ENCODE results near the gene KRT15. TPM values are rescaled to one million over a fixed set of nuclear protein-coding genes. Genes with fewer than 3 reads are reported as not detected.

KRT15 gene
- total and polyA plus RNA-seq, 2 donors, result 191 to 831 TPM

DNA sequence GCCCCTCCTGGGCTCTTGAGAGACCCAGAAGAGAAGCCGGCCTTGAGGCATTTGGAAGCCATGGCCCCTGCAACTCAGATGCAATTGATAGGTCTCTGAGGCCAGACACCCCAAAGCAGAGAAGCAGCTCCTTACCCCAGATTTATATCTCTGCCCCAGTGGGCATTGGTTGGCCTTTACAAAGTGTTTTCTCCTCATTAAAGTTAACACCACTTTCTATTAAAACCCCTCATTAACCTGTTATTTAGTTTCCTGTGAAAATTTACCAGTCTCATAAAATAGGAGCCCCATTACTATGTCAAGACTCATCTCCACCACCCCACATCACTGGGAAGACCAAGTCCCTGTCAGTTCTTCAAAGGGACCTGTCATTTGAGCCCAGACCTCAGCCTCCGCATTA is 37.7 kb downstream of the KRT15 start, which contains the start of gene KRT35:
Gene KRT35 (minus strand): TSS at position 116 of the 400 bp plus-strand sequence. CDS start 54 bp downstream, at position 62.
- WGBS, result 98% methylated on average over 2 of the region's 2 CpGs
- DNase-seq (ENCODE audit: low read depth in 6 of 9, low spot score in 9 of 9), result no peak
- Histone ChIP-seq H3K4me1 (ENCODE audit: control insufficient read depth in 2 of 2, insufficient read depth in 2 of 2, low read length in 2 of 2) (no peaks in the 10 kb centered on the region), H3K27me3 (ENCODE audit: control insufficient read depth in 2 of 2, insufficient read depth in 1 of 2, low read length in 1 of 2) (no peaks in the 10 kb centered on the region), H3K36me3 (ENCODE audit: control insufficient read depth in 2 of 2, insufficient read depth in 2 of 2, low read length in 1 of 2) (no peaks in the 10 kb centered on the region), H3K27ac (ENCODE audit: low read depth in 1 of 2, low read length in 1 of 2) (no peak within 1 kb of the TSS), H3K4me3 (ENCODE audit: low read length in 2 of 2) (no peak within 1 kb of the TSS), H3K9me3 (ENCODE audit: control insufficient read depth in 2 of 2, insufficient read depth in 1 of 2, low read length in 1 of 2) (no peaks in the 10 kb centered on the region)

GRCh38 chr17:41480581-41480980 is 38.1 kb downstream of the KRT15 start:
- DNase-seq (ENCODE audit: low read depth in 6 of 9, low spot score in 9 of 9), result no peak
- no peaks in the 10 kb centered on the region for H3K4me1 ChIP-seq (ENCODE audit: control insufficient read depth in 2 of 2, insufficient read depth in 2 of 2, low read length in 2 of 2)
- no peaks in the 10 kb centered on the region for H3K9me3 ChIP-seq (ENCODE audit: control insufficient read depth in 2 of 2, insufficient read depth in 1 of 2, low read length in 1 of 2)
- 97% methylated on average over 10 of the region's 10 CpGs for WGBS
- H3K27ac ChIP-seq (ENCODE audit: low read depth in 1 of 2, low read length in 1 of 2), result no peak overlapping the region
- H3K36me3 ChIP-seq (ENCODE audit: control insufficient read depth in 2 of 2, insufficient read depth in 2 of 2, low read length in 1 of 2), result no peaks in the 10 kb centered on the region
- no peak overlapping the region for H3K4me3 ChIP-seq (ENCODE audit: low read length in 2 of 2)
- no peaks in the 10 kb centered on the region for H3K27me3 ChIP-seq (ENCODE audit: control insufficient read depth in 2 of 2, insufficient read depth in 1 of 2, low read length in 1 of 2)

DNA sequence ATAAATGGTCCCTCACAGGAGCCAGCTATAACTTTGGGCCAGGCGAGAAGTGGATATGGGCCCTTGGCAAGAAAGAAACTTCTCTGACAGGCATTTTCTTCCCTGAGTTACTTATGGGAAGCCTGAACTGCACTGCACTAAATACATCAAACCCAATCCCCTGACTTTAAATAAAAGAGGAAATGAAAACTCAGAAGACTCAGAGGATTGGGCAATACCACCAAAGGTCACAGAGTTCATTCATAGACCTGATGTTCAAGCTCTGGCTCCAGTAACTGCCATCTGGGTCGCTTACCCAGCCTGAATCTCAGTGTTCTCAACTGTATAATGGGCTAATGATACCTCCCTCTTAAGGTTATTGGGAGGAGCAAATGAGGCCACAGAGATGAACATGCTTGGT is 38.6 kb downstream of the KRT15 start:
- Histone ChIP-seq H3K9me3 (ENCODE audit: control insufficient read depth in 2 of 2, insufficient read depth in 1 of 2, low read length in 1 of 2) (no peaks in the 10 kb centered on the region), H3K4me1 (ENCODE audit: control insufficient read depth in 2 of 2, insufficient read depth in 2 of 2, low read length in 2 of 2) (no peaks in the 10 kb centered on the region), H3K4me3 (ENCODE audit: low read length in 2 of 2) (no peak overlapping the region), H3K36me3 (ENCODE audit: control insufficient read depth in 2 of 2, insufficient read depth in 2 of 2, low read length in 1 of 2) (no peaks in the 10 kb centered on the region), H3K27ac (ENCODE audit: low read depth in 1 of 2, low read length in 1 of 2) (no peak overlapping the region), H3K27me3 (ENCODE audit: control insufficient read depth in 2 of 2, insufficient read depth in 1 of 2, low read length in 1 of 2) (no peaks in the 10 kb centered on the region)
- WGBS, result 45% methylated on average over 2 of the region's 2 CpGs
- no peak for DNase-seq (ENCODE audit: low read depth in 6 of 9, low spot score in 9 of 9)

DNA sequence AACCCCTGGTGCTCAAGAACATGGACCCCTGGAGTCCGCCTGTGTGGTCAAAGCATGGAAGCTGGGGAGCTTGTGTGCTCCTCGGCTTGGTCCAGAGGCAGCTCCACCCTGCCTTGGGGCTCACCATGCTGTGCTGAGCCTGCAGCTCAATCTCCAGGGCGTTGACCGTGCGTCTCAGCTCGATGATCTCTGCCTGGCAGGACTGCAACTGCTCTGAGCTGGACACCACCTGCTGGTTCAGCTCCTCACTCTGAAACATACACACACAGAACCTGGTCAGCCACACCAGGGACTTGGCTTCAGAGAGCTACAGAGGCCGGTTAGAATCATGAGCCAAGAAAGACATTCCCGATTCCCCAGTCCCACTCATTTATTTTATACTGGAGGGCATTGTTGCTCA is 40.5 kb downstream of the KRT15 start:
- no peak overlapping the region for H3K27ac ChIP-seq (ENCODE audit: low read depth in 1 of 2, low read length in 1 of 2)
- no peaks in the 10 kb centered on the region for H3K4me1 ChIP-seq (ENCODE audit: control insufficient read depth in 2 of 2, insufficient read depth in 2 of 2, low read length in 2 of 2)
- 96% methylated on average over 8 of the region's 8 CpGs for WGBS
- no peaks in the 10 kb centered on the region for H3K36me3 ChIP-seq (ENCODE audit: control insufficient read depth in 2 of 2, insufficient read depth in 2 of 2, low read length in 1 of 2)
- H3K27me3 ChIP-seq (ENCODE audit: control insufficient read depth in 2 of 2, insufficient read depth in 1 of 2, low read length in 1 of 2), result peaks cover 0 to 2% of the 10 kb centered on the region in 2 donors
- H3K4me3 ChIP-seq (ENCODE audit: low read length in 2 of 2), result no peak overlapping the region
- DNase-seq (ENCODE audit: low read depth in 6 of 9, low spot score in 9 of 9), result no peak
- no peaks in the 10 kb centered on the region for H3K9me3 ChIP-seq (ENCODE audit: control insufficient read depth in 2 of 2, insufficient read depth in 1 of 2, low read length in 1 of 2)

DNA sequence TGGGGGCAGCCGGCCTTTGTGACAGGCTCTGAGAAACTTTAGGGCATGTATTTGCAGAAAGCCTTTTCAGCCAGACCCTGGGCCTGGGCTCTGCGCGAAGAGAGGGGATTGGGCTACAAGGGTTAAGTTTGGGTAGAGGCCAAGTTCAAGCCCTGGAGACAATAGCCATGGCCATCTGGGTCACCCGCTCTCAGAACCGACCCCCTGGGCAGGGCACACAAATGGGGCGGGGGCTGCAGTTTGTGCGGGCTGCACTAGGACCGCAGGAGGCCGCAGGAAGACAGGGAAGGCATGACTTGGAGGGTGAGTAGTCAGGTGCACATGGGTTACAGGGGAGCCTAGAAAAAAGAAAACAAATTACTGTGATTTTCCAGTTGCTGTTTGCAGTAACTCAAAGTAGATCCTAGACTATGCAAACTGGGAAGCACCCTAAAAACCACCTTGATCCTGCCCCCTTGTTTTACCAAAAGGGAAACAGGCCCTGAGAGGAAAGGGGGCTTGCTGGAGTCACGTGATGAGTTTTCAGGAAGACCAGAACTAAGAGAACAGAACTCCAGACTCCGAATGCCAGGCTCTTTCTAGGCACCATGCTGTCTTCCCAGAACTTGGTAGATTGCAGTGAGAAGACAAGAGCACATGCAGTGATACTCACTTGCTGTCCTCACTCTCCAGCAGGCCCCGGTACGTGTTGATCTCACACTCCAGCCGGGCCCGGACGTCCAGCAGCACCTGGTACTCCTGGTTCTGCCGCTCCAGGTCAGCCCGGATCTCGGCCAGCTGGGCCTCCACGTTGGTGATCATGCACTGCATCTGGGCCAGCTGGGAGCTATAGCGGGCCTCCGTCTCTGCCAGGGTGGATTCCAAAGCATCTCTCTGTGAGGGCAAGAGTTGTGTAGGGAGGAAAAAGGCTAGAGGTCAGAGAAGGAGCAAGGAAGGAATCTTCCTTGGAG is 41.5 kb downstream of the KRT15 start:
- Histone ChIP-seq H3K27ac (ENCODE audit: low read depth in 1 of 2, low read length in 1 of 2) (no peak overlapping the region), H3K36me3 (ENCODE audit: control insufficient read depth in 2 of 2, insufficient read depth in 2 of 2, low read length in 1 of 2) (no peaks in the 10 kb centered on the region), H3K27me3 (ENCODE audit: control insufficient read depth in 2 of 2, insufficient read depth in 1 of 2, low read length in 1 of 2) (peaks cover 0 to 2% of the 10 kb centered on the region in 2 donors), H3K9me3 (ENCODE audit: control insufficient read depth in 2 of 2, insufficient read depth in 1 of 2, low read length in 1 of 2) (no peaks in the 10 kb centered on the region), H3K4me1 (ENCODE audit: control insufficient read depth in 2 of 2, insufficient read depth in 2 of 2, low read length in 2 of 2) (no peaks in the 10 kb centered on the region), H3K4me3 (ENCODE audit: low read length in 2 of 2) (no peak overlapping the region)
- DNase-seq (ENCODE audit: low read depth in 6 of 9, low spot score in 9 of 9), result no peak
- 95% methylated on average over 22 of the region's 22 CpGs for WGBS

DNA sequence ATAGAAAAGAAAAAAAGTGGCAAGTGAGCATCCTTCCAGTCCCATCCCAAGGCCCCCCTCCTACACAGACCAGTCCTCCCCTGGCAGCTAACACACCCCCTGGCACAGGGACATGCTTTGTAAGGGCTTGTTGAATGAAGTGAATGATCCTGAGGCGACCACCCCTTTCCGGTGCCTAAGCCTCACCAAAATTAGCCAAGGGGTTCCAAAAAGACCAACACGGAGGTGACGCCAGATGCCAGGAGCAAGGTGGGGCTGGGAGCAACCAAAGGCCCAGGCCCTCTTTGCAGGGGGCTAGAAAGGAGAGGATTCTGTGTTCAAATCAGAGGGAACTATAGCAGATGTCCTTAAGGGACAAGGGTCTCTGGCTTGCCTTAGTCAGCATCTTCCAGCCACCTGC is 43.3 kb downstream of the KRT15 start:
- Histone ChIP-seq H3K27me3 (ENCODE audit: control insufficient read depth in 2 of 2, insufficient read depth in 1 of 2, low read length in 1 of 2) (peaks cover 0 to 2% of the 10 kb centered on the region in 2 donors), H3K4me3 (ENCODE audit: low read length in 2 of 2) (no peak overlapping the region), H3K4me1 (ENCODE audit: control insufficient read depth in 2 of 2, insufficient read depth in 2 of 2, low read length in 2 of 2) (no peaks in the 10 kb centered on the region), H3K27ac (ENCODE audit: low read depth in 1 of 2, low read length in 1 of 2) (no peak overlapping the region), H3K36me3 (ENCODE audit: control insufficient read depth in 2 of 2, insufficient read depth in 2 of 2, low read length in 1 of 2) (no peaks in the 10 kb centered on the region), H3K9me3 (ENCODE audit: control insufficient read depth in 2 of 2, insufficient read depth in 1 of 2, low read length in 1 of 2) (no peaks in the 10 kb centered on the region)
- DNase-seq (ENCODE audit: low read depth in 6 of 9, low spot score in 9 of 9), result no peak
- over 99% methylated on average over 4 of the region's 4 CpGs for WGBS

DNA sequence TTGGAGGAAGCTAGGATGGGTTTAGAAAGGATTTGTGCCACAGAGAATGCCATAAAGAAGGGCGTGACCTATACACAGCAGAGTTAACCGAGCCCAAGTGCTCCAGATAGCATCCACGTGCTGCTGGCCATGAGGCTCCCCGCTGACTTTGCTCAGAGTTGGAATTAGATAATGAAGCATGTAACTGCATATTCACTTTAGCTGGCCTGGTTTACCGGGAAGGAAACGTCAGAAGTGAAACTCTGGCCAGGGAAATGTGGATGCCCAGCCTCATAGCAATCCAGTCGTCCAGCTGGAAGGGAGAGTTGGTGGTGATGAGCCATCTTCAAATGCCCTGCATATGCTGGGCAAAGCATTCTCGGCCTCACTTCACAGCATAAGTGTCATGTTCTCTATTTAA is 43.8 kb downstream of the KRT15 start:
- 88% methylated on average over 8 of the region's 8 CpGs for WGBS
- H3K27me3 ChIP-seq (ENCODE audit: control insufficient read depth in 2 of 2, insufficient read depth in 1 of 2, low read length in 1 of 2), result peaks cover 0 to 2% of the 10 kb centered on the region in 2 donors
- no peak for DNase-seq (ENCODE audit: low read depth in 6 of 9, low spot score in 9 of 9)
- H3K27ac ChIP-seq (ENCODE audit: low read depth in 1 of 2, low read length in 1 of 2), result no peak overlapping the region
- H3K4me3 ChIP-seq (ENCODE audit: low read length in 2 of 2), result no peak overlapping the region
- no peaks in the 10 kb centered on the region for H3K9me3 ChIP-seq (ENCODE audit: control insufficient read depth in 2 of 2, insufficient read depth in 1 of 2, low read length in 1 of 2)
- H3K36me3 ChIP-seq (ENCODE audit: control insufficient read depth in 2 of 2, insufficient read depth in 2 of 2, low read length in 1 of 2), result no peaks in the 10 kb centered on the region
- no peaks in the 10 kb centered on the region for H3K4me1 ChIP-seq (ENCODE audit: control insufficient read depth in 2 of 2, insufficient read depth in 2 of 2, low read length in 2 of 2)

GRCh38 chr17:41468346-41468745 is 50.3 kb downstream of the KRT15 start:
- no peaks in the 10 kb centered on the region for H3K9me3 ChIP-seq (ENCODE audit: control insufficient read depth in 2 of 2, insufficient read depth in 1 of 2, low read length in 1 of 2)
- no peaks in the 10 kb centered on the region for H3K4me1 ChIP-seq (ENCODE audit: control insufficient read depth in 2 of 2, insufficient read depth in 2 of 2, low read length in 2 of 2)
- no peak for DNase-seq (ENCODE audit: low read depth in 6 of 9, low spot score in 9 of 9)
- no peaks in the 10 kb centered on the region for H3K36me3 ChIP-seq (ENCODE audit: control insufficient read depth in 2 of 2, insufficient read depth in 2 of 2, low read length in 1 of 2)
- no peaks in the 10 kb centered on the region for H3K27me3 ChIP-seq (ENCODE audit: control insufficient read depth in 2 of 2, insufficient read depth in 1 of 2, low read length in 1 of 2)
- H3K27ac ChIP-seq (ENCODE audit: low read depth in 1 of 2, low read length in 1 of 2), result no peak overlapping the region
- H3K4me3 ChIP-seq (ENCODE audit: low read length in 2 of 2), result no peak overlapping the region

DNA sequence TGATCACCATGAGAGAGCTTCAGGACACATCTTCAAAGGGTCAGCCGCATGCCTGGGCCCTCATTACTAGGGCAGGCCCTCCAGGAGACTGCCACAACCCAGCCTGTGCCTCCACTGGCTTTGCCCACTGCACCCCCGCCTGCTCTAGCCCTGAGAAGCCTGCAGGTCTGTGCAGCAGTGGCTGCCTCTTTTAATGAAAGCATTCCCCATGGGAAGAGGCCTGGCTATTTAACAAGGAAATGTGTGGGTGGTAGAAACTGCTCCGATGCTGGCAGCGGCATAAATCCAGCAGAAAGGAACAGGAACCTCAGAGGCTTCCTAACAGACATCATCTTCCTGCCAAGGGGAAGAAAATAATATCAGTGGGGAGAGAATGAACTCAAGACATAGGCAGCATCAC is 51.1 kb downstream of the KRT15 start:
- no peaks in the 10 kb centered on the region for H3K4me1 ChIP-seq (ENCODE audit: control insufficient read depth in 2 of 2, insufficient read depth in 2 of 2, low read length in 2 of 2)
- no peak overlapping the region for H3K4me3 ChIP-seq (ENCODE audit: low read length in 2 of 2)
- no peaks in the 10 kb centered on the region for H3K36me3 ChIP-seq (ENCODE audit: control insufficient read depth in 2 of 2, insufficient read depth in 2 of 2, low read length in 1 of 2)
- 83% methylated on average over 4 of the region's 4 CpGs for WGBS
- no peaks in the 10 kb centered on the region for H3K9me3 ChIP-seq (ENCODE audit: control insufficient read depth in 2 of 2, insufficient read depth in 1 of 2, low read length in 1 of 2)
- no peak for DNase-seq (ENCODE audit: low read depth in 6 of 9, low spot score in 9 of 9)
- H3K27ac ChIP-seq (ENCODE audit: low read depth in 1 of 2, low read length in 1 of 2), result no peak overlapping the region
- no peaks in the 10 kb centered on the region for H3K27me3 ChIP-seq (ENCODE audit: control insufficient read depth in 2 of 2, insufficient read depth in 1 of 2, low read length in 1 of 2)

Data from thymus (tissue), 11 donors.